OCI-M2 (cell line): ENCODE measurements around the gene SMYD3.
A peak's percentile ranks its signal among the peaks of the same experiment; 100 is the strongest.

Experiments used
- DNase-seq: peaks from one replicate; lab custom pipeline; 2025; ENCODE audit not compliant: unreplicated experiment; lab: John Stamatoyannopoulos, UW

SMYD3 gene

GRCh38 chr1:246516126-246516525 lies 9.0 kb upstream of the SMYD3 start:
- no peak for DNase-seq

- no peak for DNase-seq
Measured at GRCh38 chr1:246515390-246516005, 8.4 kb upstream of the SMYD3 start.

- no peak for DNase-seq
Measured at GRCh38 chr1:246513619-246514343, 6.7 kb upstream of the SMYD3 start.

GRCh38 chr1:246513041-246513440 lies 6.0 kb upstream of the SMYD3 start:
- no peak for DNase-seq

GRCh38 chr1:246512635-246513034 lies 5.6 kb upstream of the SMYD3 start:
- no peak for DNase-seq

GRCh38 chr1:246512230-246512629 lies 5.2 kb upstream of the SMYD3 start:
- no peak for DNase-seq

- no peak for DNase-seq
Measured at GRCh38 chr1:246511203-246511602, 4.1 kb upstream of the SMYD3 start.

- no peak for DNase-seq
Measured at GRCh38 chr1:246510147-246511030, 3.3 kb upstream of the SMYD3 start.

GRCh38 chr1:246508897-246509688 lies 2.0 kb upstream of the SMYD3 start:
- no peak for DNase-seq

GRCh38 chr1:246506367-246506673 lies 759 bp downstream of the SMYD3 start:
- DNase-seq: no peak

GRCh38 chr1:246503341-246503740 lies 3.7 kb downstream of the SMYD3 start:
- no peak for DNase-seq

- DNase-seq: no peak
Measured at GRCh38 chr1:246497331-246497915, 9.7 kb downstream of the SMYD3 start.

- DNase-seq: peak; percentile 8
Measured at GRCh38 chr1:246492611-246493245, 14.4 kb downstream of the SMYD3 start.

GRCh38 chr1:246491551-246492053 lies 15.5 kb downstream of the SMYD3 start:
- no peak for DNase-seq

GRCh38 chr1:246488674-246489073 lies 18.4 kb downstream of the SMYD3 start:
- DNase-seq: no peak

- DNase-seq: no peak
Measured at GRCh38 chr1:246483569-246483933, 23.5 kb downstream of the SMYD3 start.

- no peak for DNase-seq
Measured at GRCh38 chr1:246482805-246483568, 24.1 kb downstream of the SMYD3 start.

GRCh38 chr1:246479061-246479460 lies 28.0 kb downstream of the SMYD3 start:
- no peak for DNase-seq

GRCh38 chr1:246477634-246478033 lies 29.4 kb downstream of the SMYD3 start:
- DNase-seq: no peak
